Neural progenitor cell (in vitro differentiated cells): ENCODE measurements around the gene CFAP70. TPM values are rescaled to one million over a fixed set of nuclear protein-coding genes. Genes with fewer than 3 reads are reported as not detected.

Experiments used
- DNase-seq: peaks from one replicate; pipeline ENCODE4 v3.0.0-alpha.2; 2016; ENCODE audit warnings: low spot score
- H2AFZ ChIP-seq: fragments of 200-600 bp; sonication (generic); replicated peaks from 2 replicates; pipeline ENCODE4 v1.6.1; 2016; ENCODE audit warnings: antibody characterized with exemption
- H3F3A ChIP-seq: fragments of 200-600 bp; sonication (generic); 2 replicates; pipeline ENCODE4 v1.6.1; 2016; ENCODE audit warnings: antibody characterized with exemption, low read depth
- H3K27ac ChIP-seq: fragments of 200-600 bp; sonication (generic); 2 replicates; pipeline ENCODE4 v1.5.1; 2016; ENCODE audit warnings: mild to moderate bottlenecking
- H3K27me3 ChIP-seq: fragments of 200-600 bp; sonication (generic); 2 replicates; pipeline ENCODE4 v1.6.1; 2016; ENCODE audit warnings: mild to moderate bottlenecking, moderate library complexity
- H3K36me3 ChIP-seq: fragments of 200-600 bp; sonication (generic); 2 replicates; pipeline ENCODE4 v1.5.1; 2016
- H3K4me1 ChIP-seq: fragments of 200-600 bp; sonication (generic); 2 replicates; pipeline ENCODE4 v1.6.1; 2016; ENCODE audit warnings: mixed run types
- H3K4me2 ChIP-seq: fragments of 200-600 bp; sonication (generic); 2 replicates; pipeline ENCODE4 v1.6.1; 2016
- H3K4me3 ChIP-seq: fragments of 200-600 bp; sonication (generic); 2 replicates; pipeline ENCODE4 v1.5.1; 2016
- H3K79me2 ChIP-seq: fragments of 200-600 bp; sonication (generic); 2 replicates; pipeline ENCODE4 v1.6.1; 2016; ENCODE audit warnings: low read depth
- H3K9ac ChIP-seq: fragments of 200-600 bp; sonication (generic); 2 replicates; pipeline ENCODE4 v1.6.1; 2016
- H3K9me3 ChIP-seq: fragments of 200-600 bp; sonication (generic); 2 replicates; pipeline ENCODE4 v1.5.1; 2016; ENCODE audit warnings: low read depth
- H4K20me1 ChIP-seq: fragments of 200-600 bp; sonication (generic); 2 replicates; pipeline ENCODE4 v1.6.1; 2016; ENCODE audit warnings: low read depth
- H3K27ac Mint-ChIP-seq: 3 replicates; pipeline ENCODE4 v1.8.0; 2021; ENCODE audit warnings: mixed read lengths
- H3K27me3 Mint-ChIP-seq: 2 replicates; pipeline ENCODE4 v1.8.0; 2022; ENCODE audit warnings: low read depth, mild to moderate bottlenecking, inconsistent platforms, moderate library complexity, mixed read lengths; ENCODE audit not compliant: insufficient read depth
- H3K36me3 Mint-ChIP-seq: 3 replicates; pipeline ENCODE4 v1.8.0; 2021; ENCODE audit warnings: mixed read lengths
- H3K4me1 Mint-ChIP-seq: 3 replicates; pipeline ENCODE4 v1.8.0; 2021; ENCODE audit warnings: mixed read lengths
- H3K4me3 Mint-ChIP-seq: 3 replicates; pipeline ENCODE4 v1.8.0; 2021; ENCODE audit warnings: mild to moderate bottlenecking, moderate library complexity, mixed read lengths
- H3K9me3 Mint-ChIP-seq: 3 replicates; pipeline ENCODE4 v1.8.0; 2020; ENCODE audit warnings: mixed read lengths
- CTCF ChIP-seq: fragments of 200-600 bp; sonication (generic); IDR thresholded peaks from 2 replicates; pipeline ENCODE4 v1.5.1; 2017; ENCODE audit warnings: antibody characterized with exemption, mild to moderate bottlenecking
- EZH2 ChIP-seq: fragments of 200-600 bp; sonication (generic); IDR thresholded peaks from 2 replicates; pipeline ENCODE4 v1.6.1; 2017; ENCODE audit warnings: antibody characterized with exemption, mild to moderate bottlenecking, moderate library complexity
- EZH2phosphoT487 ChIP-seq: fragments of 200-600 bp; sonication (generic); IDR thresholded peaks from 2 replicates; pipeline ENCODE4 v1.6.1; 2017; ENCODE audit warnings: antibody characterized with exemption
- total RNA-seq: library from RNA; depleted of rRNA; stranded (reverse); fragments of >200 nt; gene quantifications from 2 replicates; pipeline ENCODE4 v1.2.3, GENCODE V29; 2015; ENCODE audit warnings: low replicate concordance

CFAP70 gene
- total RNA-seq, 1 donor from 2014 or later = 1.7 TPM

- Histone ChIP-seq H3K4me2 (no peak overlapping the region), H3K4me3 (no peak overlapping the region), H3K27me3 (no peaks in the 10 kb centered on the region), H4K20me1 (peaks cover 3% of the 10 kb centered on the region), H3K9me3 (no peaks in the 10 kb centered on the region), H3K9ac (no peak overlapping the region), H3K4me1 (no peaks in the 10 kb centered on the region), H3K79me2 (no peaks in the 10 kb centered on the region), H3F3A (no peaks in the 10 kb centered on the region), H2AFZ (no peak overlapping the region), H3K27ac (no peak overlapping the region), H3K36me3 (peaks cover 4% of the 10 kb centered on the region)
- TF ChIP-seq CTCF (peak; percentile 59), EZH2phosphoT487 (no peak)
- Mint-ChIP-seq H3K9me3 (no peaks in the 10 kb centered on the region), H3K27ac (no peak overlapping the region), H3K27me3 (no peaks in the 10 kb centered on the region), H3K4me1 (no peaks in the 10 kb centered on the region), H3K4me3 (no peak overlapping the region), H3K36me3 (peaks cover 22% of the 10 kb centered on the region)
- DNase-seq = peak; percentile 14
Measured at GRCh38 chr10:73218431-73219191, 140.1 kb downstream of the CFAP70 start.

- no peak for TF ChIP-seq CTCF
- no peak for TF ChIP-seq EZH2phosphoT487
- no peak for TF ChIP-seq EZH2
- Mint-ChIP-seq H3K36me3 (peaks cover 23% of the 10 kb centered on the region), H3K27me3 (peaks cover 2% of the 10 kb centered on the region), H3K27ac (no peak overlapping the region), H3K9me3 (no peaks in the 10 kb centered on the region), H3K4me1 (no peaks in the 10 kb centered on the region), H3K4me3 (no peak overlapping the region)
- DNase-seq = no peak
- Histone ChIP-seq H3F3A (no peaks in the 10 kb centered on the region), H3K36me3 (peaks cover 4% of the 10 kb centered on the region), H2AFZ (no peak overlapping the region), H3K4me1 (no peaks in the 10 kb centered on the region), H3K27ac (no peak overlapping the region), H3K4me2 (no peak overlapping the region), H4K20me1 (peaks cover 3% of the 10 kb centered on the region), H3K27me3 (no peaks in the 10 kb centered on the region), H3K9ac (no peak overlapping the region), H3K9me3 (no peaks in the 10 kb centered on the region), H3K4me3 (no peak overlapping the region), H3K79me2 (no peaks in the 10 kb centered on the region)
Measured at GRCh38 chr10:73217628-73218027, 141.0 kb downstream of the CFAP70 start.

DNA sequence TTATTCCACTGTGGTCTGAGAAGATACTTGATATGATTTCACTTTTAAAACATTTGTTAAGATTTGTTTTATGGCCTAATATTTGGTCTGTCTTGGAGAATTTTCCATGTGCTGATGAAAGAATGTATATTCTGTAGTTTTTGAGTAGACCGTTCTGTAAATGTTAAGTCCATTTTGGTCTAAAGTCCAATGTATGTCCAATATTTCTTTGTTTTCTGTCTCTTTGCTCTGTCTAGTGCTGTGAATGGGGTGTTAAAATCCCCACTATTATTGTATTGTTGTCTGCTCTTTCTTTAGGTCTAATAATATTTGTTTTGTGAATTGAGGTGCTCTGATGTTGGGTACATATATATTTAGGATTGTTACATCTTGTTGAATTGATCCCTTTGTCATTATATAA, 142.9 kb downstream of the CFAP70 start:
- Histone ChIP-seq H3K9ac (peak overlapping the region; percentile 2), H3K4me3 (no peak overlapping the region), H3F3A (no peaks in the 10 kb centered on the region), H3K27ac (no peak overlapping the region), H4K20me1 (no peaks in the 10 kb centered on the region), H3K4me2 (no peak overlapping the region), H2AFZ (no peak overlapping the region), H3K27me3 (no peaks in the 10 kb centered on the region), H3K4me1 (no peaks in the 10 kb centered on the region), H3K9me3 (no peaks in the 10 kb centered on the region), H3K79me2 (no peaks in the 10 kb centered on the region), H3K36me3 (no peaks in the 10 kb centered on the region)
- H3K4me1 Mint-ChIP-seq = no peaks in the 10 kb centered on the region
- H3K4me3 Mint-ChIP-seq = no peak overlapping the region
- peaks cover 23% of the 10 kb centered on the region for H3K36me3 Mint-ChIP-seq
- H3K27ac Mint-ChIP-seq = no peak overlapping the region
- peaks cover 2% of the 10 kb centered on the region for H3K27me3 Mint-ChIP-seq
- TF ChIP-seq CTCF = no peak
- no peak for TF ChIP-seq EZH2
- TF ChIP-seq EZH2phosphoT487 = no peak
- no peak for DNase-seq
- no peaks in the 10 kb centered on the region for H3K9me3 Mint-ChIP-seq
